Measurements from ENCODE around the gene KIAA2012.

KIAA2012 gene

DNA sequence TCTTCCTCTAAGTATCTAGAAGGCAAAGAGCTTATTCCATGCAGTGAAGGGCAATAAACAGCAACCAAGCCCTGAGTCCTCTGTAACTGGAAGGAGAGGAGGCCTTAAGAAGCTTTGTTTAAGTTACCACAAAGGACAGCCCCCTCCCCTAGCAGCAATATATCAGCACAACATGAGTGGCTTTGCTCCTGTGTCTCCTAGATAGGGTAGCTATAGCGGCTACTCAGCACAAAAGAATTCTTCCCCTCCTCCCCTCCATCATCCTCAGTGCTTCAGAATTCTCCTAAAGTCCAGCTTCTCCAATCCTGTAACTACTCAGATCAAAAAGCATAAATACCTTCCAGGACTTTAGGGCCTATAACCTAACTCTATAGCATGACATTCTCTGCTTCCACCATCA, 148.8 kb downstream of the KIAA2012 start:
- CTCF ChIA-PET = interaction anchor here (0.6 kb wide), 2 partner anchors 62 to 118 kb away, joined by 3 read pairs; no protein-coding TSS in a partner anchor
- Histone ChIP-seq H3K36me3 (ENCODE audit: control insufficient read depth in 2 of 2, insufficient read depth in 1 of 2, low read length in 2 of 2) (peaks cover 29 to 44% of the 10 kb centered on the region in 2 experiments), H3K27ac (ENCODE audit: extremely low read depth, low read depth, low read length) (no peak overlapping the region), H3K4me1 (ENCODE audit: control insufficient read depth, insufficient read depth, low read length) (no peaks in the 10 kb centered on the region), H3K9me3 (ENCODE audit: control insufficient read depth, insufficient read depth, low read depth, low read length) (no peaks in the 10 kb centered on the region), H3K4me3 (ENCODE audit: low read depth, low read length) (no peak overlapping the region)
- POLR2A ChIA-PET = interaction anchor here (0.6 kb wide), 1 partner anchor 17 kb away, joined by 3 read pairs; the partner anchor contains the start of gene SUMO1
- no peak for TF ChIP-seq ZSCAN16 (tag by site-specific recombination; IDR thresholded peaks at IDR 0.05)
- 0 out of 2 replicates have a peak, but pooled peaks have one; percentile 31 for TF ChIP-seq OSR2 (tag by site-specific recombination; IDR thresholded peaks at IDR 0.05)

DNA sequence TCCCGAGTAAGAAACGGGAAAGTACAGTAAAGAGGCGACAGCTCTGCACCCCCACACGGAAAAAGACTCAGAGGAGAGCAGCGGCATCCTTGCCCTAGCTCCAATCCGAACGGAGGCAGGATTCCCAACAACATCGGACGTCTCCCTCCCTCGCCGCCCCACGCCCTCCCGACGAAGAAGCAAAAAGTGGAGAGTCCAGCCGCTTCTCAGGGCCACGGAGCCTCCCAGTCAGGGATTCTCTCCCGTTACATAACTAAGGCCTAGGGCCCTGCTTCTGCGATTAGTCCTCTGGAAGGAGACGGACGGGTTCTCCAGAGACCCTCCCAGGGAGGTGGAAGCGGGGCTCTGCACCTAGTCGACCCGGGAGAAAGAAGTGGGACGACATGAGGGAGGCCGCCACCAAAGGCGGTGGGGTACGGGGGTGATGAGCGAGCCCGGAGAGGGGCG, 164.8 kb downstream of the KIAA2012 start:
- Histone ChIP-seq H3K4me1 (ENCODE audit: control insufficient read depth, insufficient read depth, low read length) (peaks cover 8% of the 10 kb centered on the region), H3K36me3 (ENCODE audit: control insufficient read depth in 2 of 2, insufficient read depth in 1 of 2, low read length in 2 of 2) (peaks cover 0 to 7% of the 10 kb centered on the region in 2 experiments; a peak in 2 of 3 replicates), H3K9me3 (ENCODE audit: control insufficient read depth, insufficient read depth, low read depth, low read length) (no peaks in the 10 kb centered on the region), H3K27ac (ENCODE audit: extremely low read depth, low read depth, low read length) (peak overlapping the region; percentile 84), H3K4me3 (ENCODE audit: low read depth, low read length) (peak overlapping the region; percentile 90)
- ChIA-PET POLR2A (interaction anchor here (0.6 to 1.2 kb wide), 7 partner anchors 9 to 143 kb away, joined by 3 to 7 read pairs (median 4); partner anchors contain the start of gene NOP58), CTCF (interaction anchor here (0.7 kb wide), 1 partner anchor 377 kb away, joined by 3 read pairs; no protein-coding TSS in a partner anchor)
- TF ChIP-seq RBAK (tag by site-specific recombination; IDR thresholded peaks at IDR 0.05) (no peak), GLIS2 (tag by site-specific recombination; IDR thresholded peaks at IDR 0.05) (peak; percentile 33; the same call in 1 of the 2 replicates), ZBTB10 (tag by site-specific recombination; IDR thresholded peaks at IDR 0.05) (peak; percentile 27; the same call in 1 of the 2 replicates), ZNF621 (tag by site-specific recombination; IDR thresholded peaks at IDR 0.05) (no peak), PRDM10 (tag by site-specific recombination; IDR thresholded peaks at IDR 0.05) (peak; percentile 7; the same call in 1 of the 2 replicates), ZNF23 (tag by site-specific recombination; IDR thresholded peaks at IDR 0.05; ENCODE audit: borderline replicate concordance) (no peak), PATZ1 (tag by site-specific recombination; IDR thresholded peaks at IDR 0.05) (no peak), ZBTB20 (tag by site-specific recombination; IDR thresholded peaks at IDR 0.05) (peak; percentile 55; the same call in 1 of the 2 replicates), ZNF701 (tag by site-specific recombination; IDR thresholded peaks at IDR 0.05) (no peak), ZNF510 (tag by site-specific recombination; IDR thresholded peaks at IDR 0.05; ENCODE audit: insufficient replicate concordance) (no peak), ZNF654 (tag by site-specific recombination; IDR thresholded peaks at IDR 0.05; ENCODE audit: low read depth) (no peak), KLF7 (tag by site-specific recombination; IDR thresholded peaks at IDR 0.05; ENCODE audit: borderline replicate concordance) (no peak), ZNF132 (tag by site-specific recombination; IDR thresholded peaks at IDR 0.05; ENCODE audit: borderline replicate concordance) (no peak), ZNF140 (tag by site-specific recombination; IDR thresholded peaks at IDR 0.05) (no peak), ZNF366 (tag by site-specific recombination; conservative IDR thresholded peaks at IDR 0.05) (no peak)
- TF ChIP-seq, protein P1, sequence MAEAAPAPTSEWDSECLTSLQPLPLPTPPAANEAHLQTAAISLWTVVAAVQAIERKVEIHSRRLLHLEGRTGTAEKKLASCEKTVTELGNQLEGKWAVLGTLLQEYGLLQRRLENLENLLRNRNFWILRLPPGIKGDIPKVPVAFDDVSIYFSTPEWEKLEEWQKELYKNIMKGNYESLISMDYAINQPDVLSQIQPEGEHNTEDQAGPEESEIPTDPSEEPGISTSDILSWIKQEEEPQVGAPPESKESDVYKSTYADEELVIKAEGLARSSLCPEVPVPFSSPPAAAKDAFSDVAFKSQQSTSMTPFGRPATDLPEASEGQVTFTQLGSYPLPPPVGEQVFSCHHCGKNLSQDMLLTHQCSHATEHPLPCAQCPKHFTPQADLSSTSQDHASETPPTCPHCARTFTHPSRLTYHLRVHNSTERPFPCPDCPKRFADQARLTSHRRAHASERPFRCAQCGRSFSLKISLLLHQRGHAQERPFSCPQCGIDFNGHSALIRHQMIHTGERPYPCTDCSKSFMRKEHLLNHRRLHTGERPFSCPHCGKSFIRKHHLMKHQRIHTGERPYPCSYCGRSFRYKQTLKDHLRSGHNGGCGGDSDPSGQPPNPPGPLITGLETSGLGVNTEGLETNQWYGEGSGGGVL (tag by site-specific recombination; IDR thresholded peaks at IDR 0.05) = peak; percentile 15; the same call in 1 of the 2 replicates
